HCT116 (cell line): Measurements from ENCODE around the gene TENM4. TPM values are rescaled to one million over a fixed set of nuclear protein-coding genes. Genes with fewer than 3 reads are reported as not detected.
A peak's percentile ranks its signal among the peaks of the same experiment; 100 is the strongest.

ENCODE experiments used
- ATAC-seq: fragments of 200-7000 bp; cut with Tn5 transposase; 2 replicates; pipeline ENCODE4 v1.9.1; 2020; ENCODE audit warnings: mild to moderate bottlenecking, moderate library complexity
- BruUV-seq: library from RNA; stranded (reverse); fragments of 400-500 nt; replicated peaks from 2 replicates; lab custom pipeline; 2021; lab: Mats Ljungman, UMichigan
- CTCF ChIA-PET: fragments of 300-600 bp; sonication (Branson Sonifier 250); formaldehyde crosslinking; loops from one replicate; lab custom pipeline; 2021; ENCODE audit warnings: antibody characterized with exemption; lab: Charles Lee
- POLR2A ChIA-PET: fragments of 300-600, 350-600 bp; sonication (Branson Sonifier 250); formaldehyde crosslinking; loops from one replicate; lab custom pipeline; 2021; ENCODE audit warnings: antibody characterized with exemption; lab: Charles Lee
- RAD21 ChIA-PET, 2 experiments: fragments of 300-600 bp; sonication (Branson Sonifier 250); formaldehyde crosslinking; loops; one replicate each; lab custom pipeline; 2023; ENCODE audit warnings: low total read pairs in 2 of 2; ENCODE audit not compliant: uncharacterized antibody in 2 of 2, unreplicated experiment in 2 of 2, low non-redundant PET in 1 of 2; lab: Charles Lee
- DNase-seq: peaks from one replicate; pipeline ENCODE4 v3.0.0-alpha.2; 2010; ENCODE audit warnings: low read depth, low spot score
- H2AFZ ChIP-seq: fragments of 200-600 bp; shearing (Covaris generic), sonication (generic); 2 replicates; pipeline ENCODE4 v1.6.1; 2017; ENCODE audit warnings: low read depth, mixed run types, mixed read lengths, antibody characterized with exemption, low read length; ENCODE audit not compliant: poor library complexity, severe bottlenecking
- H3K27ac ChIP-seq: 2 replicates; pipeline ENCODE4 v1.5.1; 2012; ENCODE audit warnings: low read depth, low read length
- H3K27me3 ChIP-seq: fragments of 200-600 bp; sonication (generic); 2 replicates; pipeline ENCODE4 v1.6.1; 2016; ENCODE audit warnings: mixed run types, low read length, mixed read lengths; ENCODE audit not compliant: insufficient read depth
- H3K36me3 ChIP-seq, 2 experiments: fragments of 200-500 bp in 1 of 2; fragments of 200-600 bp in 1 of 2; sonication (Bioruptor generic) in 1 of 2; sonication (generic) in 1 of 2; 2 replicates each; pipeline versions ENCODE4 v1.5.1 to v1.6.1; 2014 to 2016; ENCODE audit warnings: low read length in 2 of 2, inconsistent platforms in 1 of 2, mixed read lengths in 1 of 2, mixed run types in 1 of 2; ENCODE audit not compliant: insufficient read depth in 2 of 2, control insufficient read depth in 1 of 2
- H3K4me1 ChIP-seq, 2 experiments: fragments of 200-600 bp in 1 of 2; sonication (generic) in 1 of 2; 2 replicates each; pipeline versions ENCODE4 v1.5.1 to v1.6.1; 2012 to 2017; ENCODE audit warnings: low read length in 2 of 2, inconsistent platforms in 1 of 2, mild to moderate bottlenecking in 1 of 2, mixed read lengths in 1 of 2, mixed run types in 1 of 2, moderate library complexity in 1 of 2; ENCODE audit not compliant: insufficient read depth in 2 of 2, control insufficient read depth in 1 of 2
- H3K4me2 ChIP-seq: fragments of 200-600 bp; sonication (generic); 2 replicates; pipeline ENCODE4 v1.6.1; 2017; ENCODE audit warnings: mixed run types, low read length, mixed read lengths
- H3K4me3 ChIP-seq, 2 experiments: fragments of 200-600 bp in 1 of 2; sonication (generic) in 1 of 2; replicated peaks in 1 of 2; 2 replicates each; pipeline ENCODE4 v1.5.1; 2011 to 2016; ENCODE audit warnings: low read length in 2 of 2, control low read depth in 1 of 2, low read depth in 1 of 2, mild to moderate bottlenecking in 1 of 2, mixed read lengths in 1 of 2, mixed run types in 1 of 2
- H3K79me2 ChIP-seq: fragments of 200-600 bp; sonication (generic); 2 replicates; pipeline ENCODE4 v1.6.1; 2017; ENCODE audit warnings: mild to moderate bottlenecking, mixed run types, low read length, moderate library complexity, mixed read lengths; ENCODE audit not compliant: insufficient read depth
- H3K9ac ChIP-seq: fragments of 200-600 bp; sonication (generic); 2 replicates; pipeline ENCODE4 v1.6.1; 2016; ENCODE audit warnings: low read length, mixed read lengths
- H3K9me2 ChIP-seq: fragments of 200-600 bp; sonication (generic), shearing (Covaris generic); 2 replicates; pipeline ENCODE4 v1.6.1; 2017; ENCODE audit warnings: mixed run types, mild to moderate bottlenecking, moderate library complexity; ENCODE audit not compliant: insufficient read depth
- H3K9me3 ChIP-seq, 2 experiments: fragments of 200-500 bp in 1 of 2; fragments of 200-600 bp in 1 of 2; sonication (Bioruptor generic) in 1 of 2; sonication (generic) in 1 of 2; 2 replicates each; pipeline ENCODE4 v1.6.1; 2014 to 2017; ENCODE audit warnings: low read length in 2 of 2, mixed read lengths in 2 of 2, inconsistent platforms in 1 of 2, low read depth in 1 of 2, mild to moderate bottlenecking in 1 of 2, mixed run types in 1 of 2, moderate library complexity in 1 of 2; ENCODE audit not compliant: control insufficient read depth in 1 of 2, insufficient read depth in 1 of 2
- H4K20me1 ChIP-seq: fragments of 200-600 bp; sonication (generic), shearing (Covaris generic); 2 replicates; pipeline ENCODE4 v1.6.1; 2017; ENCODE audit warnings: mixed run types, mild to moderate bottlenecking, moderate library complexity; ENCODE audit not compliant: insufficient read depth
- ATF3 ChIP-seq: IDR thresholded peaks from 2 replicates; pipeline ENCODE4 v1.6.1; 2012
- CBX3 ChIP-seq: IDR thresholded peaks from 2 replicates; pipeline ENCODE4 v1.6.1; 2012; ENCODE audit warnings: low read depth
- CTCF ChIP-seq, 3 experiments: fragments of 200-600 bp in 1 of 3; sonication (generic) in 1 of 3; IDR thresholded peaks in 2 of 3; conservative IDR thresholded peaks in 1 of 3; 2 replicates each; pipeline ENCODE4 v1.5.1; 2012 to 2017; ENCODE audit warnings: low read depth in 2 of 3, low read length in 2 of 3, antibody characterized with exemption in 1 of 3, borderline replicate concordance in 1 of 3, control low read depth in 1 of 3, mild to moderate bottlenecking in 1 of 3, mixed read lengths in 1 of 3, mixed run types in 1 of 3, moderate library complexity in 1 of 3; ENCODE audit not compliant: insufficient read depth in 1 of 3
- ELF1 ChIP-seq: IDR thresholded peaks from 2 replicates; pipeline ENCODE4 v1.6.1; 2012; ENCODE audit warnings: low read depth, borderline replicate concordance
- JUND ChIP-seq: IDR thresholded peaks from 2 replicates; pipeline ENCODE4 v1.6.1; 2012
- MAX ChIP-seq: IDR thresholded peaks from 2 replicates; pipeline ENCODE4 v1.6.1; 2012
- POLR2A ChIP-seq: IDR thresholded peaks from 2 replicates; pipeline ENCODE4 v1.7.0; 2011; ENCODE audit warnings: borderline replicate concordance; ENCODE audit not compliant: insufficient read depth, insufficient read length; ENCODE audit errors: extremely low read depth
- RAD21 ChIP-seq: IDR thresholded peaks from 2 replicates; pipeline ENCODE4 v1.6.1; 2012; ENCODE audit warnings: low read depth, mild to moderate bottlenecking
- SRF ChIP-seq: IDR thresholded peaks from 2 replicates; pipeline ENCODE4 v1.6.1; 2012; ENCODE audit warnings: low read depth
- YY1 ChIP-seq: IDR thresholded peaks from 2 replicates; pipeline ENCODE4 v1.6.1; 2011; ENCODE audit warnings: low read length, low read depth, moderate library complexity, mild to moderate bottlenecking; ENCODE audit not compliant: insufficient replicate concordance; ENCODE audit errors: extremely low read depth
- ZNF274 ChIP-seq: fragments of 200-500 bp; sonication (Bioruptor generic); IDR thresholded peaks from 2 replicates; pipeline ENCODE4 v1.6.1; 2014; ENCODE audit warnings: mild to moderate bottlenecking, low read depth, low read length, inconsistent platforms
- intact Hi-C: fragments of 100-400 bp; cut with micrococcal nuclease; formaldehyde crosslinking; loops from 2 replicates; pipeline ENCODE4 v1.10.0; 2022
- total RNA-seq: library from RNA; stranded (reverse); gene quantifications from one replicate; pipeline ENCODE4 v1.2.1, GENCODE V29; 2021; ENCODE audit not compliant: unreplicated experiment

Gene TENM4
- total RNA-seq, 1 experiment from 2014 or later: 0.05 TPM

- CTCF ChIA-PET: interaction anchor here (1.1 kb wide), 1 partner anchor 21 kb away, joined by 3 read pairs; no protein-coding TSS in a partner anchor
These were observed 279.9 kb downstream of the TENM4 start for GRCh38 chr11:79160791-79161403.

More at GRCh38 chr11:79160791-79161403, 279.9 kb downstream of the TENM4 start:
- H3K9me2 ChIP-seq: no peaks in the 10 kb centered on the region
- ATAC-seq: peak; percentile 42; the same call in 1 of the 2 replicates
- POLR2A ChIA-PET: no interaction called here
- TF ChIP-seq YY1 (no peak), ATF3 (no peak), ZNF274 (no peak), CBX3 (no peak), RAD21 (0 out of 2 replicates have a peak, but pooled peaks have one; percentile 6), CTCF (IDR thresholded peaks at IDR 0.05 in 2 of 3, conservative IDR thresholded peaks at IDR 0.05 in 1 of 3; ENCODE audit: borderline replicate concordance in 1 of 3, insufficient read depth in 1 of 3, low read depth in 2 of 3, low read length in 2 of 3) (peak in 2 of 3 experiments; percentile 23 to 26; a peak in 1 of 6 replicates), SRF (no peak), POLR2A (no peak), JUND (no peak), ELF1 (no peak), MAX (no peak)
- no peak for DNase-seq
- no peak overlapping the region for H3K4me2 ChIP-seq
- H3K4me3 ChIP-seq: no peak overlapping the region
- H2AFZ ChIP-seq: no peak overlapping the region
- H3K79me2 ChIP-seq: no peaks in the 10 kb centered on the region
- H3K27me3 ChIP-seq: peaks cover 4% of the 10 kb centered on the region; the same call in 1 of the 2 replicates
- H3K4me1 ChIP-seq: no peaks in the 10 kb centered on the region
- H3K36me3 ChIP-seq: no peaks in the 10 kb centered on the region
- intact Hi-C loops: loop anchor here (2.0 kb wide), 1 partner anchor 516 kb away; no protein-coding TSS in a partner anchor
- no peaks in the 10 kb centered on the region for H4K20me1 ChIP-seq
- H3K27ac ChIP-seq: no peak overlapping the region
- H3K9ac ChIP-seq: no peak overlapping the region
- RAD21 ChIA-PET: no interaction called here
- H3K9me3 ChIP-seq: no peaks in the 10 kb centered on the region
- no TSS peak for BruUV-seq
